NOMO-1 treated with DMSO at 0.1 percent for 48 hours (cell line): ENCODE data around the gene SLC22A4.
A peak's percentile ranks its signal among the peaks of the same experiment; 100 is the strongest.

ENCODE experiments used
- DNase-seq: peaks from one replicate; lab custom pipeline; 2025; ENCODE audit not compliant: unreplicated experiment; lab: John Stamatoyannopoulos, UW

Gene SLC22A4

DNA sequence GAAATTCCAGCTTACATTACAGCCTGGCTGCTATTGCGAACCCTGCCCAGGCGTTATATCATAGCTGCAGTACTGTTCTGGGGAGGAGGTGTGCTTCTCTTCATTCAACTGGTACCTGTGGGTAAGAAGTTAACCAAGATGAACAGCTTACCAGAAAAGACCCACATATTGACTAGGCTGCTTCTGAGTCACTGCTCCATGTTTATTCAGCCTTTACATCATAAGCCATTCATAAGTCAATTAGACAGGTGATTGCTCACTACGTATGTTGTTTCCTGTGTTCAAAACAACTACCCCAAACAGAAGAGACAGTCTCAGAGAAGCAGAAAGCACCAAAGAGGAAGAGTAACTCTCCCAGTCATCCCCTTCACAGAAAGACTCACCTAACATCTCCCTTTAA, 40.6 kb downstream of the SLC22A4 start:
- DNase-seq: no peak

DNA sequence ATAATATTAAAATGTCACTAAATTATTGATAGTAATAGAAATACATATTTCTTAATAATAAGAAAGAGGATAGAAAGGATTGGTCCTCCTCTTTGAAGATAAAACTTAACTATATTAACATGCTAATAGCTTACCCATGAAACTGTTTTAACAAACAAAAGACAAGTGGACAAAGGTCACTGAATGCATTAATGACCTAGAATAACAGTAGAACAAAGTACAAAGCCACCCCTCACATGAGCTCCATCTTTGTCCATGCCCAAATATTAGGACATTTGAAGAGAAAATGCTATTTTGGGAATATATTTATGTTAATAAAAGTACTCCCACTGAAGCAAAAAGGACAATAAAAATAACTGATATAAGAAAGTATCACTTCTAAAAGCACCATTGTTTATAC, 41.2 kb downstream of the SLC22A4 start:
- no peak for DNase-seq

DNA sequence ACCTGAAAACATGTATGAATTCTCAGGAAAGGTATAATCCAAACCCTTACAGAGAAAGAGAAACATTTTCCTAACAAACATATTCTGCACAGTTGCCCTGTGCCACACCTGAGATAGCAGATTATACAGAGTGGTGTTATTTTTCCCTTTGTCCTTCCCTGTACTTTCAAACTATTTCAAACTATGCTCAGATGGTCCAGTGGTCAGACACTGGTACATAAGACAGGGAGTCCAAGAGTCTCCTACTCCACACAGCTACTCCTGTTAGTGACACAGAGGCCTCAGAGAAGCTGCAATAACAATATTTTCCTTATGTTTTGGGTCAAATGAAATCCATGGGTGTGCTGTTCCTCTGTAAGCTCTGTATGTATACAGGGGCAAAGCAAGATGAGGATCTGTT, 45.3 kb downstream of the SLC22A4 start:
- DNase-seq: no peak

DNA sequence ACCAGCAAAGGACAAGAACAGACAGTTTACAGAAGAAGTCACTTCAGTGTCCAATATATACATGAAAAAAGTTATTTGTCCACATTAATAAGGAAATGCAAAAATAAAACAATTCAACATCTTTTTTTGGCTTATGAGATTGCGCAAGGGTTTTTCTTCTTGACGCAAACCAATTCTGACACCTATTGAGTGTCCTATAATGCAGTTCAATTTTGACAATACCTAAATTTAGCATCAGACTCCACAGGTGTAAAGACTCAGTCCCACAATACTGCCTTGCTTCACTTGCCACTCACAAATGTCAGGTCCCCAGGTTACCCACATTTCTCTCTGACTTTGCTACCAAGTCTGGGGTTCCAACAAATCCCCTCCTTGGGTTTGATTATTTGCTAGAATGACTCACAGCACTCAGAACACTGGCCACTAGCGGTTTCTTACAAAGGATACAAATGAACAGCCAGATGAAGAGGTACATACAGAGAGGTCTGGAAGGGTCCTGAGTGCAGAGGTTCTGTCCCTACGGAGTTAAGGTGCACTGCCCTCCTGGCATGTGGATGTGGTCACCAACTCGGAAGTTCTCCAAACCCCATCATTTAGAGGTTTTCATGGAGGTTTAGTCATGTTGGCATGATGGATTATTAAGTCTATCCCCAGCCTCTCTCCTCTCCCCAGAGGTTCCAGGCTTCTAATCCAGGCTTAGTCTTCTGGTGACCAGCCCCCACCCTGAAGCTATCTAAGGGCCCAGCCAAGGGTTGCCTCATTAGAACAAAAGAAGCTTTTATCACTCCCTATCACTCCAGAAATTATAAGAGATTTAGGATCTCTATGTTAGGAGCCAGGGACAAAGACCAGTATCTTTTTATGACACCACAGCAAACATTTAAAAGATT, 48.3 kb downstream of the SLC22A4 start:
- no peak for DNase-seq

DNA sequence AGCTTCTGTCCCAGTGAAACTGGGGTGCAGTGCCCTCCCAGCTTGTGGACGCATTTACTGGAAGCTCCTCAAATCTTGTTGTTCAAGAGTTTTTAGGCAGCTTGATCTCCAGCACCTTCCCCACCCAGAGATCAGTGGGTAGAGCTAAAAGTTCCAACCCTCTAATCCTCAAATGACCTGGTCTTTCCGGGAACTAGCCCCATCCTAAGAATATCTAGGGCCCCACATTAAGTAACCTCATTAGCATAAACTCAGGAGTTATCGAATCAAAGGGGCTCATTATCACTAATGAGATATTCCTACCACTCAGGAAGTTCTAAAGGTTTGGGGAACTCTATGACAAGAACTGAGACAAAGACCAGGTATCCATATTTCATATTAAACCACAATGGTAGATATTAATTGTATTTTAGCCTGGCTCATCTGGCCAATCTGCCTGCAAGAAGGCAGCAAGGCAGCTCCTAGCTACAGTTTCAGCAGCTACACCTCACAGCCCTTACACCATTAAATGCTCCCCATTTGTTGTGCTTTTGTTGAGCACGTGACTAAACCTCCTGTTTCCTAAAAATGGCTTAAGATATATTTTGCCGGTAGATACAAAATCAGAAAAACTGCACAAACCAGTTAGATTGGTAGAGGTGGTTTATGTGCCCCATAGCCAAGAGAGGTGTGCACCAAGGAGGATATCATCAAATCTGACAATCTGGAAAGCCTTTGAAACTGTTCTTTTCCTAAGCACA, 50.8 kb downstream of the SLC22A4 start:
- DNase-seq: no peak

DNA sequence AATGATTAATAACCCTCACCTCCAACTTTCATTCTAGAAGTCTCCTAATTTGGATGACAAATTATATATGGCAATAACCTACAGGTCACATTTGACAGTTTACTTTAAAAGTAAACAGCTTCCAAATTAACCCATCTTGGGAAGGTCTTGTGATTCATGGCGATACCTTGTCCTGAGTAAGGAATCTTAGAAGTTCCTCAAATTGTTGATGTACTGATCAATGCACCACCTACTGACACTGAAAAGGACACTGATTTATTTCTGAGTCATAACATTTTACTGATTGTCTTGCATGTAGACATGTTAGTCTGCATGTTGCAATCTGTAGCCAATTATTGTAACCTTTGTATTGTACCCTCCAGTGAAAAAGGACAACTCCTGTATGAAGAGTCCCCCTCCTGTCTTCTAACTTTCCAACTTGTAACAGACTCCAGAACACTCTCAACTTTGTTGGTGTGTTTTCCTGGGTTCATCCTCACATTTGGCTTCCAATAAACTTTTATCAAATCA, 59.3 kb downstream of the SLC22A4 start:
- DNase-seq: no peak

DNA sequence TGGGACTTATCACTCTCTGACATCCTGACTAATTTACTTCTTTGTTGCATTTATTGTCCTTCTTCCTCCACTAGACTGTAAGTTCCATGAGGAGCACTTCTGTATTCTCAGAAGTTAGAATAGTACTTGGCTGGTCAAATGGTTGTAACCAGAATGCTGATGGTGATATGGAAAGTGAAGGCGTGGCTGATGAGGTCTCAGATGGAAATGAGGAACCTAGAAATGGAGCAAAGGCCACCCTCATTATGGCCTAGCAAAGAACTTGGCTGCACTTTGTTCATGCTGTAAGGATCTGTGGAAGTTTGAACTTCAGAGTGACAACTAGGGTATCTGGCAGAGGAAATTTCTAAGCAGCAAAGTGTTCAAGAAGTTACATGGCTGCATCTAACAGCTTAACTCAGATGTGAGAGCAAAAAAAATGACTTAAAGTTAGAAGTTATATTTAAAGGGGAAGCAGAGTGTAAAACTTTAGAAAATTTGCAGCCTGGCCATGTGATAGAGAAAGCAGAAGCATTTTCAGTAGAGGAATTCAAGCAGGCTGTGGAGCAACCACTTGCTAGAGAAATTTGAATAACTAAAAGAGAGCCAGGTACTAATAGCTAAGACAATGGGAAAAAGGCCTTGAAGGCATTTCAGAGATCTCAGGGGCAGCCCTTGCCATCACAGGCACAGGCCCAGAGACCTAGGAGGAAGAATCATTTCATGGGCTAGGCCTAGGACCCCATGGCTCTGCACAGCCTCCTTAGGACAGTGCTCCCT, 60.4 kb downstream of the SLC22A4 start:
- peak; percentile 83 for DNase-seq

DNA sequence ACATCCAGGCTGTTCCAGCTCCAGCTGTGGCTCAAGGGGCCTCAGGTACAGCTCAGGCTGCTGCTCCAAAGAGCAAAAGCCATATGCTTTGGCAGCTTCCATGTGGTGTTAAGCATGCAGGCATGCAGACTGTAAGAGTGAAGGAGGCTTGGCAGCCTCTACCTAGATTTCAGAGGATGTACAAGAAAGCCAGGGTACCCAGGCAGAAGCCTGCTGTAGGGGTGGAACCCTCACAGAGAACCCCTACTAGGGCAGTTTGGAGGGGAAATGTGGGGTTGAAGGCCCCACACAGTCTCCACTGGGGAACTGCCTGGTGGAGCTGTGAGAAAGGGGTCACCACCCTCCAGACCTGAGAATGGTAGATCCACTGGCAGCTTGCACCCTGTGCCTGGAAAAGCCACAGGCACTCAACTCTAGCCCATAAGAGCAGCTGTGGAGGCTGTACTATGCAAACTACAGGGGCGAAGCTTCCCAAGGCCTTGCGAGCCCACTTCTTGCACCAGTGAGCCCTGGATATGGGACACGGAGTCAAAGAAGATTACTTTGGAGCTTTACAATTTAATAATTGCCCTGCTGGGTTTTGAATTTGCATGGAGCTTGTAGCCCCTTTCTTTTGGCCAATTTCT, 61.1 kb downstream of the SLC22A4 start:
- DNase-seq: no peak

DNA sequence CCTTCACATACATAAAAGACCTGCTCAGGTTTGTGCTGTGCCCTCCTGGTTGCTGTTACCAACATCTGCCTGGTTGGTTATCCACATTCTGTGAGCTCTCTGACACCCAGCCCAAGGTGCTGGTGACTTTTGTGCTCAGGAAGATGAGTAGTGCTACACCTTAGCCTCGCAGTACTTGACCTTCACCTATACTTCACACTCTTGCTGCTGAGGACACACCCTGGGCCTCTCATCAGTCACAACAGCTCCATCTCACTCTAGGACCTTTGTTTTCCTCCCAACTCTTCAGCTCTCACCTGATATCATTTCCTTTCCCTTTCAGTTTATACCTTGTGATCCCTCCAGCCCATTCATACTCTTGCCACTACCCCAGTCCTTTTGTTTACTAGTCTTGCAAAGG, 64.6 kb downstream of the SLC22A4 start:
- DNase-seq: no peak

DNA sequence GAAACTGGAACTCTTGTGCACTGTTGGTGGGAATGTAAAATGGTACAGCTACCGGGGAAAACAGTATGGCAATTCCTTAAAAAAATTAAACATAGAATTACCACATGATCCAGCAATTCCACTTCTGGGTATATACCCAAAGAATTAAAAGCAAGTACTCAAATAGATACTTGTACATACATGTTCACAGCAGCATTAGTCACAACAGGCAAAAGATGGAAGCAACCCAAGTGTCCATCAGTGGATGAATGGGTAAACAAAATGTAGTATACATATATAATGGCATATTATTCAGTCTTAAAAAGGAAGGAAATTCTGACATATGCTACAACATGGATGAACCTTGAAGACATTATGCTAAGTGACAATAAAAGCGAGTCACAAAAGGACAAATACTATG, 67.9 kb downstream of the SLC22A4 start:
- DNase-seq: no peak

DNA sequence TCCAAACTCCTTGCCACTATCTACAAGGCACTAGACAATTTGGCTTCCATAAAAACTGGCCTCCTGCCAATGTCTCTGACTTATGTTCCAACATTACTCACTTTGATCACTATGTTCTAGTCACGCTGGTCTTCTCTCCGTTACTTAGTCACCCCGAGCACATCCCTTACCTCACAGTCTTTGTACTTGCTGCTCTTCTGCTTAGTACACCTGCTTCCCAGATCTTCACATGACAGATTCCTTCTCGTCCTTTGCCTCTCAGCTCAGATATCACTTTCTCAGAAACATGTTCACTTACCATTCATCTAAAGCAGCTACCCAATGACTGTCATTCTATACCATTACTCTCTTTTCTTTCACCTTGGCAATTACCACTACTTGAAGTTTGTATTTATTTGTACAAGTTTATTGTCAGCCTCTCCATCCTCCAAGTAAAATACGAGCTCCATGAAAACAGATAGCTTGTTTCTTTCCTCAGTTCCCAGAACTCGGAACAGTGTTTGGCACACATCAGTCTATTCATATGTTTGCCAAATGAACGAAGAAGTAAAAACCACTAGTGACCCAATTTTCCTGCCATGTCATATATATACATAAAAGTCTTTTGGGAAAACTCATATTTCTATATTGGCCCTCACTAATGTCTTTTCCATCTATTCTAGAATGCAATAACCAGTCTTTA, 69.4 kb downstream of the SLC22A4 start:
- no peak for DNase-seq

DNA sequence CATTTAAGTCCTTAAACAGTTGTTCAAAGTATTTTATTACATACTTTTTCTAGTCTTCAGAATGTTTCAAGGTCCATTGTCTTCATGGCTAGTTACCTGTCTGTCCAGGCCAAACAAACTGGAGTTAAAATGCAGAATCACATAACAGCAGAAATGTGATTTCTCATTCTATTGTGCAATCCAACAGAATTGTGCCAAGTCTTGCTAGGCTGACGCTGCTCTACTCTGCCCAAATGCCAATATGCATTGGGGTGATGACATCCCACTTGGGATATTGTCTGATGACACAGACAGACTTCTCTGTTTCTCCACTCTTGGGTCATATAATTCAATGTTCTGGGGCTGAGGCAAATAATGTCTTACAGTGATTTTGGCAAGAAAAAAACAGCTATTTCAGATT, 70.1 kb downstream of the SLC22A4 start:
- peak; percentile 51 for DNase-seq

DNA sequence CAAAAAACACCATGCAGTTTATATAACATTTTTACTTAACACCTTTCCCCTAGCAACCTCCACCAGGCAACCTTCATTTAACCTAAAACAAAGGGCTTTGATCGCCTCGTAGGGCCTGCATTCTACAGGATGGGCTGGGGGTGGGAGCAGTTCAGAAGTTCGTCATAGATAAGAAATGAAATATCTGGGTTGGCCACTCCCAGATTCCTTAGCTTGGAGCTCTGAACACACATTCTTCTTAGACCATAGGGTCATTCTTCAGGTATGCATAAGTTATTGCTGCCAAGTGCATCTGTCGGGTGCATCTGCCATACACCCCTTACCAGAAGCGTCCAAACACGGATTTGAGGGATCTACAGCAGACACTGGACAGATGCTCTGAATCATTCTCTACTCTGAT, 71.0 kb downstream of the SLC22A4 start:
- no peak for DNase-seq

DNA sequence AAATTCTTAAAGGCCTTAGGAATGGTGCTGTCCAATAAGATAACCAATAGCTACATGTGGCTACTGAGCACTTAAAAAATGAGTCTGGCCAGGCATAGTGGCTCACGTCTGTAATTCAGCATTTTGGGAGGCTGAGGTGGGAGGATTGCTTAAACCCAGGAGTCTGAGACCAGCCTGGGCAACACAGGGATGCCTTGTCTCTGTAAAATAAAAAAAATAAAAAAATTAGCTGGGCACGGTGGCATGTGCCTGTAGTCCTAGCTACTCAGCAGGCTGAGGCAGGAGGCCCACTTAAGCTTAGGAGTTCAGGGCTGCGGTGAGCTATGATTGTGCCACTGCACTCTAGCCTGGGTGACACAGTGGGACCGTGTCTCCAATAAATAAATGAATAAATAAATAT, 74.0 kb downstream of the SLC22A4 start:
- DNase-seq: no peak

DNA sequence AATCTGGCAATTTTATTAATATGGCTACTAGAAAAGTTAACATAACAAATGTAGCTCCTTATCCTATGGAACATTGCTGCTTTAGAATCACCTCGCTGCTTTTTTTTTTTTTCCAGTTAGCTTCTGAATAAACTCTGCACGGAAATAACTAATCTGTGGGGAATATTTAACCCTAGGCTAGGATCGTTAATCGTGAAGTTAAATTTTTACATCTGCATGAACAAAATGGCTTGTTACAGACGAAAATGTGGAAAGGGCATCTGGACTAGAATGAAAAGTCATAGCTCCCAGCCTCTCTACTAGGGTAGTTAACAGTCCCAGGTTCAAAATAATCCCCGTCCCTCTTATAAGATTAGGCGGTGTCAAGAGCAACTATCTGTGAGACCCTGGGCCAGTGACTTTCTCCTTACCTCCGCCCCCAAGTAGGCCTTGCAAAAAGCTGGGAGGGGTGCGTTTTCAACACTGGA, 74.8 kb downstream of the SLC22A4 start:
- peak; percentile 27 for DNase-seq

DNA sequence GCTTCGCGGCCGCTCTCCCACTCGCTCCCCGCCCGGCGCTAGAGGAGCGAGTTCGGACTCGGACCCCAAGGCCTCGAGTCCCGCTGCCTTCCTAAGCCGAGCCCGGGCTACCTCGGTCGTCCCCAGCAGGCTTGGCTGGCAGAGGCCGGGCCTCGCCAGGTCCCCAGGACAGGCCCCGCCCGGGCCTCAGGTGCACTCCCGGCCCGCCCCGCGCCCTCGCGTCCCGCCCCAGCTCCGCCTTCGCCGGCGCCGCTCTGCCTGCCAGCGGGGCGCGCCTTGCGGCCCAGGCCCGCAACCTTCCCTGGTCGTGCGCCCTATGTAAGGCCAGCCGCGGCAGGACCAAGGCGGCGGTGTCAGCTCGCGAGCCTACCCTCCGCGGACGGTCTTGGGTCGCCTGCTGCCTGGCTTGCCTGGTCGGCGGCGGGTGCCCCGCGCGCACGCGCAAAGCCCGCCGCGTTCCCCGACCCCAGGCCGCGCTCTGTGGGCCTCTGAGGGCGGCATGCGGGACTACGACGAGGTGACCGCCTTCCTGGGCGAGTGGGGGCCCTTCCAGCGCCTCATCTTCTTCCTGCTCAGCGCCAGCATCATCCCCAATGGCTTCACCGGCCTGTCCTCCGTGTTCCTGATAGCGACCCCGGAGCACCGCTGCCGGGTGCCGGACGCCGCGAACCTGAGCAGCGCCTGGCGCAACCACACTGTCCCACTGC, 75.4 kb downstream of the SLC22A4 start, which contains the start of gene SLC22A5:
TSS of gene SLC22A5 (plus strand) at position 237 of the 707 bp plus-strand sequence. CDS start at position 500, 263 bp downstream.
- peak; percentile 60 for DNase-seq

DNA sequence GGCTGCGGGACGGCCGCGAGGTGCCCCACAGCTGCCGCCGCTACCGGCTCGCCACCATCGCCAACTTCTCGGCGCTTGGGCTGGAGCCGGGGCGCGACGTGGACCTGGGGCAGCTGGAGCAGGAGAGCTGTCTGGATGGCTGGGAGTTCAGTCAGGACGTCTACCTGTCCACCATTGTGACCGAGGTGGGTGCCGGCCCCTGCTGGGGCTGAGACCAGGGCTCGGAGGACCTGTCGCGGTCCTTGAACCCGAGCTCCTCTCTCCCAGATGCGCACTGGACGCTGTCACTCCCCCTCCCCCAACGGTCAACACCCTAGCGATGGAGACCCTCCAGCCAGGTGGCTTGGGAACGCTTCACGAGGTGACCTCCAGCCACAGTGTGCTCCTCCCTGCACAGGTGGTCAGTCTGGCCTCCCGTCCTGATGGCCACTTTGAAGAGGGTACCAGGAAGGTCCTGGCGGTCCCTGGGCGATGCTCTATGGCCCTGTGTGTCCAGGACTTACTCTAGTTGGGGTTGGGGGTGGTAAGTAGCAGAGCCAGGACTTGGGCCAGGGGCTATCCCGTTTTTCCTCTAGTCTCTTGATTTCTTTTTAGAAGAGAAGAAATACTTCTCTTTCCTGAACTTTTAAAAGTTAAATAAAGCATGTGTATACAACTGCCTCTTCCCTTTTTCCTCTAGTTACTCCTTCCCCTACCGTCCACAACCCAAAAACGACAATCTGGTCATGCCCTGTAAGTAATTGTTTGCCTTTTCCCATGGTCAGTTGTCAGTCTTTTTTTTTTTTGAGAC, 76.2 kb downstream of the SLC22A4 start:
- DNase-seq: no peak

DNA sequence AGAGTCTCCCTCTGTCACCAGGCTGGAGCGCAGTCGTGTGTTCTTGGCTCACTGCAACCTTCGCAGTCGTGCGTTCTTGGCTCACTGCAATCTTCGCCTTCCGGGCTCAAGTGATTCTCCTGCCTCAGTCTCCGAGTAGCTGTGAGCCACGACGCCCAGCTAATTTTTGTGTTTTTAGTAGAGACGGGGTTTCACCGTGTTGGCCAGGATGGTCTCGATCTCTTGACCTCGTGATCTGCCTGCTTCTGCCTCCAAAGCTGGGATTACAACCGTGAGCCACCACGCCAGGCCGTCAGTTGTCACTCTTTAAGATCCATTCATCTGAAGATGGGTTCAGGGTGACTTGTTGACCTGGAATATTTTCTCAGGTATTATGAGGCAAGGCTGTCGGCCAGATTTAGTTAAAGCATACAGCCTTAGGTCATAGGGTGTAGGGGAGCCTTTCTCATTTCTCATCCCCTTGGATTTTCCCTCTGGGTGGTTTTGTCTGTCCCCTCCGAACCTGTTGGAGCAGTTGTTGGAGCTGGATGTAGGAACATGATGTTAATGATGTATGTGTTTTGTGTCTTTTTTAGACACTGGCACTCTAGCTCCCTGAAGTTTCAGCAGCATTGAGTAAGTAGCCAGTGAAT, 76.9 kb downstream of the SLC22A4 start:
- DNase-seq: no peak
